Muscle layer of colon (tissue), 2 donors: Measurements from ENCODE around the gene ZNF644.
"Not testable (repeated sequence)": the region's sequence is repeated elsewhere in the genome, so short reads cannot be mapped to it uniquely, and the experiment has no call there.

Experiments used
- H3K27ac ChIP-seq: one replicate; pipeline ENCODE4 v1.7.0; 2013; ENCODE audit warnings: low read depth, mild to moderate bottlenecking, low read length, moderate library complexity
- H3K27me3 ChIP-seq, 2 donors: one replicate each; pipeline ENCODE4 v1.7.0; 2013; ENCODE audit warnings: low read length in 2 of 2, mild to moderate bottlenecking in 2 of 2; ENCODE audit not compliant: insufficient read depth in 2 of 2, control insufficient read depth in 1 of 2
- H3K36me3 ChIP-seq: one replicate; pipeline ENCODE4 v1.7.0; 2013; ENCODE audit warnings: mild to moderate bottlenecking, low read length; ENCODE audit not compliant: insufficient read depth
- H3K4me1 ChIP-seq: one replicate; pipeline ENCODE4 v1.7.0; 2013; ENCODE audit warnings: mild to moderate bottlenecking, low read length; ENCODE audit not compliant: insufficient read depth
- H3K4me3 ChIP-seq, 2 donors: one replicate each; pipeline ENCODE4 v1.7.0; 2013; ENCODE audit warnings: low read length in 2 of 2, low read depth in 1 of 2, mild to moderate bottlenecking in 1 of 2, moderate library complexity in 1 of 2
- H3K9ac ChIP-seq: one replicate; pipeline ENCODE4 v1.7.0; 2013; ENCODE audit warnings: low read length
- H3K9me3 ChIP-seq: one replicate; pipeline ENCODE4 v1.7.0; 2013; ENCODE audit warnings: mild to moderate bottlenecking, low read length
- donor health status: abdominal sarcoma.
- donor health status: Adenocarcinoma of cecum.

The ZNF644 gene

DNA sequence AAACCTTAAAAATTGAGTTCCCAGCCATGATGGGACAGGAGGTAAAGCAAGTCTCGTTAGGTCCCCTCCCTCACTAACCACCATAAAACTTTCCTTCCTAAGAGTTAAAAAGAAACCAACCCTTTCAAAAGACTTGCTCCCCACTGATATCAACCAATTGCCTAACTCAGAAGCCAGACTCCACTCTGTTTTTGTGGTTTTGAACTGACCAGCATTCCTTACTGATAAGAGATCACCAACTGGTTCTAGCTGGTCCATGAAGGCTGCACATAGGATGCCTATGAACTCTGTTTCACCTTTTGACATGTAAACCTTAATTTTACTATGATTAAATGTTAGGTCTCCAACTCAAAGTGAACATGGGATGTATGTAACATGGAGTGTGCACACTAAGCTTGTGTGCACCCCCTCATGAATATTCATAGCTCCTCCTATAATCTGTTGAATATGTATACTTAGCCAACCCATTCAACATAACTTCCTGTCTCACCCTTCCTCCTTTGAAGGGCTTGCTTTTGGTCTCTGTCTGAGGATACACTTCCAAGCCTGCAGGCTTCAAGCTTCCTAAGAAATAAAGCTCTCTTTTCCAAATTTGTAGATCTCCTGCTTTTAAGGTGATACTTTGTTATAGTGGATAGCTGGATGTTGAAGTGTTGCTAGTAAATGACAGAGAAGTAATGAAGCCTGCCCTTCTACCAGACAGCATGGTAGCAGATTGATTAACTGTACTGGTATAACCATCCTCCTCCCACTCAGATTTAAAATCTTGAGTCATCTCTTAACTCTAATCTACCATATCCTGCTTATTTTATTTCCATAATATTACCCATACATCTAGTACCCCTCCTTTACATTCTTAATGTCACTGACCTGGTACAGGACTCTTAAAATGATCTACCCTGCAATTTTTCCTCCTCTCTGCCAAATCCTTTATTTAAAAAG is 95.6 kb downstream of the ZNF644 start:
- Histone ChIP-seq H3K4me3 (no peak overlapping the region), H3K27me3 (no peaks in the 10 kb centered on the region), H3K27ac (no peak overlapping the region), H3K36me3 (no peaks in the 10 kb centered on the region), H3K9me3 (no peaks in the 10 kb centered on the region), H3K4me1 (peaks cover 38% of the 10 kb centered on the region), H3K9ac (no peak overlapping the region)

DNA sequence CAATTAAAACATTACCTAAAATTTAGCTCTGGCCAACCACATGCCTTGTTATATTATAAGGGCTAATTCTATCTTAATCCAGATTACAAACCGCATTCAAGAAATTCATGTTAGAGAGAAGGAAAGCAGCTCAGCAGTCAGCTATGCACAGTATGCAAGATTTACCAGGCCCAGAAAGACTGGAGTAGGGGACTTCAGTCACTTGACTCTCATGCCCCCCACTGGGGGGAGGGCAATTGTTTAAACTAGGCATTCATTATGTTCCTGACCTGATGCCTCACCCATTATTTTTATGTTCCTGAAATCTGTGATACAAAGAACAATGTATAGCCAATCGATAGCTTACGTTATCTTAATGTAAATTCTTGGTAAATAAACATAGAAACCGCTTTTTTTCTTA is 96.9 kb downstream of the ZNF644 start:
- Histone ChIP-seq H3K36me3 (no peaks in the 10 kb centered on the region), H3K9ac (no peak overlapping the region), H3K9me3 (no peaks in the 10 kb centered on the region), H3K4me1 (peaks cover 38% of the 10 kb centered on the region), H3K4me3 (no peak overlapping the region), H3K27ac (no peak overlapping the region), H3K27me3 (no peaks in the 10 kb centered on the region)

DNA sequence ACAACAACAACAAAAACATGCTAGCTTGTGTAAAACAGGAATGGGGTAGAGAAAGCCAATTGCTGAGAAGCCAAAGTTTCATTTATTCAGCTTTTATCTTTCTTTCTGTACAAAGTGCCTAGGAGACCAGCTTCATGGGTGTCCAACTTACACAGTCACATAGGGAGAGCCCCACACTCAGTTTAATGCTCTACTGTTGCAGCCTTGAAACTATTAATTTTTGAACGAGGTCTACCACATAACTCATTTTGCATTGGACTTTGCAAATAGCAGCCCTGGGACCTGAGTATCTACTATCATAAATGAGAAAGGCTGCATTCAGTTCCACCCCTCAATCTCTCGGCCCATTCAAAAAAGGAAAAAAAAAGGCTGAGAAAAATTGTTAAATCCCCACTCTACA is 98.8 kb downstream of the ZNF644 start:
- Histone ChIP-seq H3K9ac (no peak overlapping the region), H3K9me3 (no peaks in the 10 kb centered on the region), H3K4me1 (peaks cover 46% of the 10 kb centered on the region), H3K4me3 (no peak overlapping the region), H3K27ac (no peak overlapping the region), H3K36me3 (no peaks in the 10 kb centered on the region), H3K27me3 (no peaks in the 10 kb centered on the region)

DNA sequence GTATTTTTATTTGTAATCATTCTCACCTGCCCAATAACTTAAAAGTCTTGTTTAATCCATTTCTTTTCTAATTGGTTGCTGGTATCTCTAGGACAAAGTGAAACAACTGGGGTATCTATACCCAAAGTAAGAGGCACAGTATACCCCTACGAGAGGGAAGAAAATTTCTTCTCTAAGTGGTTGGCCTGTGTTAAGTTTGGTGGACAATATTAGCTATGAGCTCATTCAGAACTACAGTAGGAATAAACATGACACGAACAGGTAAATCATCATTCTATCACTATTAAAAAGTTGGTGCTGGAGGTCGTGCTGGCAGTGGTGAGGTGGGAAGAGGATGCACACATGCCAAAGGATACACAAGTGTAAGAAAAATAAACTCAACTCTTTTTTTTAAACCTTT is 99.6 kb downstream of the ZNF644 start:
- Histone ChIP-seq H3K4me1 (peaks cover 46% of the 10 kb centered on the region), H3K27ac (no peak overlapping the region), H3K27me3 (no peaks in the 10 kb centered on the region), H3K9ac (no peak overlapping the region), H3K36me3 (no peaks in the 10 kb centered on the region), H3K9me3 (no peaks in the 10 kb centered on the region), H3K4me3 (no peak overlapping the region)

DNA sequence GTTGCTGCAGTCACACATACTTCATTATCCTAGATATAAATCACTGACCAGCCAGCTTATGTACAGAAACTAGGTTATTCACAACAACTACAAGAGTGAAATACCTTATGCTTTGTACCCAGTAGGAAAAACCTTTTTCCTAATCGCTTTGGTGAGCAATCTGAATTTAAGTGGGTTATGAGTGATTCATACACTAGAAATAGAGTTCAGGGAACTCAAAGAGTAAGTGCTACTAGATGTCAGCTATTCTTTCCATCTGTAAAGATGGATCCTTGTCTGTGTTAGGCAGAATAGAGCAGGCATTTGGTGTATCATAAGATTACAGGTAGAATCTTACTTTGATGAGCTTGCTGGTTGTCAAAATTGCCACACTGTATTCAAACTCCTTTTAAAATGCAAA is 101.9 kb downstream of the ZNF644 start:
- H3K4me1 ChIP-seq, result peaks cover 38% of the 10 kb centered on the region
- H3K36me3 ChIP-seq, result no peaks in the 10 kb centered on the region
- no peak overlapping the region for H3K4me3 ChIP-seq
- H3K27ac ChIP-seq, result no peak overlapping the region
- H3K27me3 ChIP-seq, result no peaks in the 10 kb centered on the region
- H3K9me3 ChIP-seq, result no peaks in the 10 kb centered on the region
- no peak overlapping the region for H3K9ac ChIP-seq

DNA sequence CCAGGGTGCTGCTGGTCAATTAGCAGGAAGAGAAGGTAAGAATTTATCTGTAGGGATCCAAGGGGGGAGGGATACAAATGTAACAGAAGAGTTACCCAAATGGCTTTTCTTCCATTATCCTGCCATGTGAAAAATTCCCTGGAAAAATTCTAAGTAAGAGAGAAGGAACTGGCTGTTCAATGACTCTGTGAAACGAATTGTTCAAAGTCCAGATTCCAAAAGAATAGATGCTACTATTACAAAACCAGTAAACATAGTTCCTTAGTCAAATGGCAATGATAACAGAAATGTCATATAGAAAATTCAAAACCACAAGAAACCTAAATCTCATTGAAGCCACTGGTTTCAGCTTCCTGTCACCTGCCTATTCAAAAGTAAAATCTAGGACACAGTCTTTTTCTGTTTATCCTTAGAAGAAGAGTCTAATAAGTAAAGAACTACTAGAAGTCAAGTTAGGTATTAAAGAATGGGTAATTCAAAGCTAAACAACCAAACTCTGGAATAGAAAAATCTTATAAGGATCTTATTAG is 102.6 kb downstream of the ZNF644 start:
- Histone ChIP-seq H3K36me3 (no peaks in the 10 kb centered on the region), H3K9me3 (no peaks in the 10 kb centered on the region), H3K4me1 (peaks cover 31% of the 10 kb centered on the region), H3K9ac (no peak overlapping the region), H3K4me3 (no peak overlapping the region), H3K27me3 (no peaks in the 10 kb centered on the region), H3K27ac (no peak overlapping the region)

DNA sequence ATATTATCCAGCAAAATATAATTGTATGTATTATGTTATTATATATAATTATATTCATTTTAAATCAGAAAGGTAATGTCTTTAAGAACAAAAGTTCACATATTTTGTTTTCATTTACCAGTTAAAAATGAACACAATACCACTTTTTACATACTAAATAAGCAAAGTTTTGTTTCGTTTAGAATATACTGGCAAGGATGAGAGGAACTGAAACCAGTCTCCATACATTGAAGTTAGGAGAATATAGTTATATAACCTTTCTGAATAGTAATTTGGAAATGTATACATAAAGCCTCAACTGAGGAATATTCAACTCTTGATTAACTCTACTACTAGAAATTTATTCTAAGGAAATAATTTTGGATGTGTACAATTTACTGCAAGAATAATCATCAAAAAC is 110.5 kb downstream of the ZNF644 start:
- no peaks in the 10 kb centered on the region for H3K4me1 ChIP-seq
- H3K27ac ChIP-seq, result no peak overlapping the region
- no peak overlapping the region for H3K4me3 ChIP-seq
- H3K36me3 ChIP-seq, result no peaks in the 10 kb centered on the region
- no peaks in the 10 kb centered on the region for H3K27me3 ChIP-seq
- no peak overlapping the region for H3K9ac ChIP-seq
- H3K9me3 ChIP-seq, result no peaks in the 10 kb centered on the region

DNA sequence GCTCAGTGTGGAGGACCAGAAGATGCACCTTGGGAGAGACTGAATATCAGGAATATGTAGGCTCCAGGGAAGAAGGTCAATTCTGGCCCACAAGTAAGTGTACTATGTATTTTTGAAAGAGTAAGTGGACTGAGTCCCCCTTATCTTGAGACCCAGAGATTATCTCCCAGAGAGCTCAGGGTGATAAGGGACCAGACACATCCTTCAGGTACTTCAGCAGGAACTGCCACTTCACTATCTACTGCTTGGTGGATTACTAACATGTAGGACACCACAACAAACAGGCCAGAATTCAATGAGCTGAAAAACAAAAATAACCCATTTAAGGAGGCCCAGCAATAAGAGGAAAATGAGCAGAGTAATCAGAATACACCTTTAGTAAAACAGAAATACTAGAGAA is 119.2 kb downstream of the ZNF644 start:
- Histone ChIP-seq H3K27me3 (no peaks in the 10 kb centered on the region), H3K36me3 (no peaks in the 10 kb centered on the region), H3K4me1 (peaks cover 9% of the 10 kb centered on the region), H3K4me3 (no peak overlapping the region), H3K27ac (no peak overlapping the region), H3K9ac (no peak overlapping the region), H3K9me3 (no peaks in the 10 kb centered on the region)

DNA sequence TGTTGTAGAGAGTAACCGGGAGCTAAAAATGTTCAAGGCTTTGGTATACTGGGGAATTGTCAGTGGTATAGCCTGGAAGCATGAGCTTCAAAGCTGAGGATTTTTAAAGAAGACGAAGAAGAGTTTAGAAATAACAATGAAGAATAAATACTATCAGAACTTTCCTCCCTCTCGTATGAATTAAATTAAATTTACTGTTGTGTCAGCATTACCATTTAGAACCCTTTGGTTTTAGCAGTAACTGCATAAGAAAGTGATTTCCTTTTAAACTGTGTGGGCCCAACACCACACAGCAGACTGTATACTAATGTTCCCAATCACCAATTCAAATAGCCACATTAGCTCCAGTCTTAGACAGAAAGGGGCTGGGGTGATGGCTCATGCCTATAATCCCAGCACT is 122.6 kb downstream of the ZNF644 start:
- peaks cover 9% of the 10 kb centered on the region for H3K4me1 ChIP-seq
- H3K9me3 ChIP-seq, result no peaks in the 10 kb centered on the region
- no peak overlapping the region for H3K9ac ChIP-seq
- no peaks in the 10 kb centered on the region for H3K36me3 ChIP-seq
- no peak overlapping the region for H3K4me3 ChIP-seq
- H3K27me3 ChIP-seq, result no peaks in the 10 kb centered on the region
- no peak overlapping the region for H3K27ac ChIP-seq

DNA sequence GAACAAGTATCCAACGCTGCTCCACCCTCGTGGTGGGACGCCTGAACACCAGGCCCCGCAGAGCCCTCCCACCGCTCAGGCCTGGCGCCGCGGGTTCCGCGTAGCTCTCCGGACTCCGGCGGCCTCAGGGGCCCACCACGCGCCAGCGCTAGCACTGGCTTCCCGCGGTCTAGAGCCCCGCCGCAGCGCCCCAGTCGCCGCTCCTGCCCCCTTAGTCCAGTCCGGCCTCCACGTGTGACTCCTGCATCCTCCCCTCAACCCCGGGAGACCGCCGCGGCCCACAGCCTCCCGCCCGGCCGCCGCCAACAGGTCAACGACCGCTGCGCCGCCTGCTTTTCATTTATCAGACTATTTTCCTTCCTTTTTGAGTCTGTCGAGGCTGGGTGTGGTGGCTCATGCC is 128.2 kb downstream of the ZNF644 start:
- not testable (repeated sequence) for H3K36me3 ChIP-seq, H3K9me3 ChIP-seq, H3K9ac ChIP-seq, H3K27me3 ChIP-seq, H3K27ac ChIP-seq, H3K4me1 ChIP-seq, H3K4me3 ChIP-seq

DNA sequence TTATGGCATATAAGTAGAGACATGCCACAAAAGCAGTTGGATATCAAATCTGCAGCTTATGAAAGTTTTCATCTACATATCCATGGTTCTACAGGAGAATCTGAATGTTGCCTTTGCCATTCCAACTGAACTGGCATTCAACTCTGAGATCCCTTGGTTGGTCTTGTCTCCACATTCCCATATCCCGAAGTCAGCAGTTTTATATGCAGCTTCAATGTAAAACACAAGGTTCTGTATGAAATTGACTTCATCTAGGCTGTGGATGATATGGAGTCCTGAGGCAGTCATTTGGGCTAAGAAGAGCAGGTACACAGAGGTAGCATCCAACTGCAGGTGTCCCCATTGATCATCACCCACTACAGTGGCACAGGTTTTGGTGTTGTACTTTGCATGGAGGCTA is 129.0 kb downstream of the ZNF644 start:
- not testable (repeated sequence) for H3K9ac ChIP-seq, H3K27ac ChIP-seq, H3K9me3 ChIP-seq, H3K27me3 ChIP-seq, H3K4me3 ChIP-seq, H3K4me1 ChIP-seq, H3K36me3 ChIP-seq

DNA sequence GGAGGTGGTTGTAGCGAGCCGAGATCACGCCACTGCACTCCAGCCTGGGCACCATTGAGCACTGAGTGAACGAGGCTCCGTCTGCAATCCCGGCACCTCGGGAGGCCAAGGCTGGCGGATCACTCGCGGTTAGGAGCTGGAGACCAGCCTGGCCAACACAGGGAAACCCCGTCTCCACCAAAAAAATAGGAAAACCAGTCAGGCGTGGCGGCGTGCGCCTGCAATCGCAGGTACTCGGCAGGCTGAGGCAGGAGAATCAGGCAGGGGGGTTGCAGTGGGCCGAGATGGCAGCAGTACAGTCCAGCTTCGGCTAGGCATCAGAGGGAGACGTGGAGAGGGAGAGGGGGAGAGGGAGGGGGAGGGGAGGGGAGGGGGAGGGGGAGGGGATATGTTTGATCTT is 129.6 kb downstream of the ZNF644 start:
- not testable (repeated sequence) for H3K36me3 ChIP-seq

More for the DNA sequence above, 129.6 kb downstream of the ZNF644 start:
- H3K9me3 ChIP-seq, H3K4me1 ChIP-seq, H3K4me3 ChIP-seq, H3K27me3 ChIP-seq, H3K9ac ChIP-seq, H3K27ac ChIP-seq: not testable (repeated sequence)
